Panc1 (cell line): Measurements from ENCODE around the gene ATP11C. TPM values are rescaled to one million over a fixed set of nuclear protein-coding genes. Genes with fewer than 3 reads are reported as not detected.
"Not testable (repeated sequence)": the region's sequence is repeated elsewhere in the genome, so short reads cannot be mapped to it uniquely, and the experiment has no call there.

ENCODE experiments used
- ATAC-seq: fragments of 200-7000 bp; cut with Tn5 transposase; 2 replicates; pipeline ENCODE4 v1.9.1; 2020; ENCODE audit warnings: mild to moderate bottlenecking, moderate library complexity
- BruUV-seq: library from RNA; stranded (reverse); fragments of 400-500 nt; replicated peaks from 2 replicates; lab custom pipeline; 2021; lab: Mats Ljungman, UMichigan
- CTCF ChIA-PET: fragments of 300-600 bp; sonication (Branson Sonifier 250); formaldehyde crosslinking; loops from one replicate; lab custom pipeline; 2022; ENCODE audit warnings: antibody characterized with exemption; lab: Charles Lee
- POLR2A ChIA-PET: fragments of 300-600 bp; sonication (Branson Sonifier 250); formaldehyde crosslinking; loops from one replicate; lab custom pipeline; 2022; ENCODE audit warnings: antibody characterized with exemption; lab: Charles Lee
- DNase-seq: peaks from one replicate; pipeline ENCODE4 v3.0.0-alpha.2; 2010; ENCODE audit warnings: low read depth, low spot score
- H3K27ac ChIP-seq: 2 replicates; pipeline ENCODE4 v1.5.1; 2011; ENCODE audit warnings: mild to moderate bottlenecking, low read length, inconsistent platforms
- H3K27me3 ChIP-seq: fragments of 200-500 bp; sonication (Bioruptor generic); 2 replicates; pipeline ENCODE4 v1.6.0; 2014; ENCODE audit warnings: low read length, inconsistent platforms; ENCODE audit not compliant: control insufficient read depth, insufficient read depth
- H3K36me3 ChIP-seq: fragments of 200-500 bp; sonication (Bioruptor generic); 2 replicates; pipeline ENCODE4 v1.5.1; 2014; ENCODE audit warnings: inconsistent platforms, mild to moderate bottlenecking, low read length, moderate library complexity; ENCODE audit not compliant: control insufficient read depth, insufficient read depth
- H3K4me1 ChIP-seq: 2 replicates; pipeline ENCODE4 v1.5.1; 2011; ENCODE audit warnings: inconsistent platforms, mild to moderate bottlenecking, low read length, moderate library complexity; ENCODE audit not compliant: control insufficient read depth, insufficient read depth
- H3K4me3 ChIP-seq, 2 experiments: 2 replicates each; pipeline ENCODE4 v1.5.1; 2011 to 2012; ENCODE audit warnings: low read depth in 2 of 2, low read length in 2 of 2, mild to moderate bottlenecking in 2 of 2, inconsistent platforms in 1 of 2, moderate library complexity in 1 of 2
- H3K9me3 ChIP-seq: fragments of 200-500 bp; sonication (Bioruptor generic); 2 replicates; pipeline ENCODE4 v1.5.1; 2014; ENCODE audit warnings: low read depth, mild to moderate bottlenecking, inconsistent platforms, low read length, moderate library complexity; ENCODE audit not compliant: control insufficient read depth, insufficient read depth
- CTCF ChIP-seq: fragments of 450-650 bp; IDR thresholded peaks from 2 replicates; pipeline ENCODE4 v1.5.1; 2017; ENCODE audit warnings: mild to moderate bottlenecking
- POLR2AphosphoS5 ChIP-seq: IDR thresholded peaks from 2 replicates; pipeline ENCODE4 v1.6.1; 2012; ENCODE audit warnings: mild to moderate bottlenecking, low read depth, low read length, moderate library complexity
- REST ChIP-seq, 2 experiments: IDR thresholded peaks; 2 replicates each; pipeline ENCODE4 v1.6.1; 2011 to 2012; ENCODE audit warnings: low read depth in 2 of 2, control low read depth in 1 of 2, low read length in 1 of 2, mild to moderate bottlenecking in 1 of 2, moderate library complexity in 1 of 2; ENCODE audit not compliant: insufficient read depth in 1 of 2
- SIN3A ChIP-seq: IDR thresholded peaks from 2 replicates; pipeline ENCODE4 v1.6.1; 2012; ENCODE audit warnings: low read depth, mild to moderate bottlenecking, low read length, moderate library complexity, borderline replicate concordance; ENCODE audit not compliant: insufficient read depth
- TCF7L2 ChIP-seq: IDR thresholded peaks from 2 replicates; pipeline ENCODE4 v1.6.1; 2011; ENCODE audit warnings: mild to moderate bottlenecking, low read depth, low read length, inconsistent platforms
- in situ Hi-C: cut with HindIII; loops from 2 replicates; pipeline ENCODE4 v1.10.0; 2016; ENCODE audit warnings: low sequenced_read_pairs, low pct_unique_long_range_greater_than_20kb
- intact Hi-C: fragments of 100-400 bp; cut with micrococcal nuclease; formaldehyde crosslinking; loops from one replicate; pipeline ENCODE4 v1.10.0; 2022; ENCODE audit not compliant: unreplicated experiment
- total RNA-seq: library from RNA; stranded (reverse); gene quantifications from one replicate; pipeline ENCODE4 v1.2.1, GENCODE V29; 2021; ENCODE audit not compliant: unreplicated experiment

The ATP11C gene
- total RNA-seq, 1 experiment from 2014 or later, result 61.3 TPM

GRCh38 chrX:139966159-139966558 is 33.3 kb upstream of the ATP11C start:
- CTCF ChIA-PET, intact Hi-C loops, H3K27ac ChIP-seq, H3K36me3 ChIP-seq, ATAC-seq, H3K9me3 ChIP-seq, BruUV-seq, H3K27me3 ChIP-seq, POLR2A ChIA-PET, DNase-seq, H3K4me1 ChIP-seq, H3K4me3 ChIP-seq, in situ Hi-C loops: not testable (repeated sequence)
- TF ChIP-seq CTCF, result peak; percentile 72

- TF ChIP-seq CTCF (no peak), TCF7L2 (no peak), REST (IDR thresholded peaks at IDR 0.05; ENCODE audit: insufficient read depth in 1 of 2, low read depth in 2 of 2, low read length in 1 of 2) (no peak), POLR2AphosphoS5 (no peak), SIN3A (no peak)
- in situ Hi-C loops (no loop called here), intact Hi-C loops (no loop called here)
- H3K27ac ChIP-seq, result no peak within 1 kb of the TSS
- no peaks in the 10 kb centered on the region for H3K9me3 ChIP-seq
- ATAC-seq (no peak), DNase-seq (no peak)
- ChIA-PET CTCF (no interaction called here), POLR2A (no interaction called here)
- no peaks in the 10 kb centered on the region for H3K4me1 ChIP-seq
- no peaks in the 10 kb centered on the region for H3K27me3 ChIP-seq
- H3K36me3 ChIP-seq, result no peaks in the 10 kb centered on the region
- no peak within 1 kb of the TSS for H3K4me3 ChIP-seq
- BruUV-seq, result no TSS peak
Observed at GRCh38 chrX:139965421-139965820, 32.6 kb upstream of the ATP11C start, which contains the start of gene CXorf66. Gene CXorf66 (minus strand): TSS chrX:139965521. CDS start chrX:139965496, 25 bp downstream.

- in situ Hi-C loops, result not testable (repeated sequence)
Observed at GRCh38 chrX:139961091-139961490, 28.2 kb upstream of the ATP11C start.

More at GRCh38 chrX:139961091-139961490, 28.2 kb upstream of the ATP11C start:
- H3K4me1 ChIP-seq, CTCF ChIA-PET, POLR2A ChIA-PET, H3K27me3 ChIP-seq, H3K27ac ChIP-seq, BruUV-seq, H3K9me3 ChIP-seq, DNase-seq, ATAC-seq, intact Hi-C loops, H3K4me3 ChIP-seq, H3K36me3 ChIP-seq: not testable (repeated sequence)
